ENCODE data around the gene PYHIN1.
"Not testable (repeated sequence)": the region's sequence is repeated elsewhere in the genome, so short reads cannot be mapped to it uniquely, and the experiment has no call there.

The PYHIN1 gene

GRCh38 chr1:158984386-158984785, 53.0 kb downstream of the PYHIN1 start:
- DNase-seq, result no peak

GRCh38 chr1:158989424-158989823, 58.1 kb downstream of the PYHIN1 start:
- DNase-seq, result no peak

GRCh38 chr1:158992787-158993312, 61.5 kb downstream of the PYHIN1 start:
- DNase-seq, result no peak

GRCh38 chr1:158996998-158997397, 65.6 kb downstream of the PYHIN1 start:
- no peak for DNase-seq

- DNase-seq, result no peak
These were observed 66.9 kb downstream of the PYHIN1 start for GRCh38 chr1:158998037-158998780.

- DNase-seq, result peak; percentile 49
These were observed 67.4 kb downstream of the PYHIN1 start for GRCh38 chr1:158998781-158999161.

- no peak for DNase-seq
These were observed 68.1 kb downstream of the PYHIN1 start for GRCh38 chr1:158999316-159000069.

GRCh38 chr1:159000070-159000409, 68.7 kb downstream of the PYHIN1 start:
- no peak for DNase-seq

- DNase-seq, result peak; percentile 5
These were observed 69.3 kb downstream of the PYHIN1 start for GRCh38 chr1:159000625-159001024.

- no peak for DNase-seq
These were observed 73.8 kb downstream of the PYHIN1 start for GRCh38 chr1:159005161-159005560.

- no peak for DNase-seq
These were observed 74.3 kb downstream of the PYHIN1 start for GRCh38 chr1:159005676-159006075.

GRCh38 chr1:159006210-159006807, 75.0 kb downstream of the PYHIN1 start:
- not testable (repeated sequence) for DNase-seq

GRCh38 chr1:159007726-159008125, 76.4 kb downstream of the PYHIN1 start:
- DNase-seq, result no peak

- no peak for DNase-seq
These were observed 77.4 kb downstream of the PYHIN1 start for GRCh38 chr1:159008744-159009188.

GRCh38 chr1:159009287-159009686, 77.9 kb downstream of the PYHIN1 start:
- no peak for DNase-seq

- DNase-seq, result no peak
These were observed 78.5 kb downstream of the PYHIN1 start, which contains the start of gene IFI16 for GRCh38 chr1:159009704-159010361. TSS of gene IFI16 (plus strand) at chr1:159009907. CDS start at chr1:159014681, 4,774 bp downstream.

GRCh38 chr1:159010391-159010790, 79.0 kb downstream of the PYHIN1 start:
- DNase-seq, result no peak

GRCh38 chr1:159011001-159011400, 79.6 kb downstream of the PYHIN1 start:
- DNase-seq, result not testable (repeated sequence)

GRCh38 chr1:159011751-159012150, 80.4 kb downstream of the PYHIN1 start:
- no peak for DNase-seq

- DNase-seq, result no peak
These were observed 81.1 kb downstream of the PYHIN1 start for GRCh38 chr1:159012495-159012894.

- DNase-seq, result no peak
These were observed 82.7 kb downstream of the PYHIN1 start for GRCh38 chr1:159014003-159014571.

- DNase-seq, result no peak
These were observed 83.5 kb downstream of the PYHIN1 start for GRCh38 chr1:159014851-159015250.

- DNase-seq, result no peak
These were observed 84.1 kb downstream of the PYHIN1 start for GRCh38 chr1:159015440-159015909.

All from NCI-H446 treated with DMSO at 0.1 percent for 48 hours (cell line).